HuH-7 (cell line): ENCODE measurements around the gene PTK6.
"Not testable (repeated sequence)": the region's sequence is repeated elsewhere in the genome, so short reads cannot be mapped to it uniquely, and the experiment has no call there.

Experiments
- DNase-seq: peaks from one replicate; pipeline ENCODE4 v3.0.0; 2011; ENCODE audit warnings: low spot score

Gene PTK6

DNA sequence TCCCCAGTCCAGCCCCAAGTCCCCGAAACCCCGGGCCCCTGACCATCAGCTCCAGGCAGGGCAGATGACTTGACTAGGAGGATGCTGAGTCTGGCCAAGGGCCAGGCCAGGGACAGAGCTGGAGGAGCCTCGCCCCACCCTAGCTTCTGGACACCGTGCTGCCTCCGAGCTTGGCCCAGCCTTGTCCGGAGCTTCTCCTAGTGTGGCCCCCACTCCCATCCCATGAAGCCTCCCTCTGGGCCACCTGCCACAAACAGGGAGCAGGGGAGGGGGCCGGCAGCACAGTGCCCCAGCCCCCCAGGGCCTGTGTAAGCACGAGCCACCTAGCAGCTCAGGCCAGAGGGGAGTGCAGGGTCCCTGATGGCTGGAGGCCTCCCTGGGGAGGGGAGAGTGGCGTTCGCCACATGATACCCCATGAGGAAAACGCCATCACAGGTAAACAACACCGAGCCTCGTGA is 43.6 kb downstream of the PTK6 start:
- no peak for DNase-seq

DNA sequence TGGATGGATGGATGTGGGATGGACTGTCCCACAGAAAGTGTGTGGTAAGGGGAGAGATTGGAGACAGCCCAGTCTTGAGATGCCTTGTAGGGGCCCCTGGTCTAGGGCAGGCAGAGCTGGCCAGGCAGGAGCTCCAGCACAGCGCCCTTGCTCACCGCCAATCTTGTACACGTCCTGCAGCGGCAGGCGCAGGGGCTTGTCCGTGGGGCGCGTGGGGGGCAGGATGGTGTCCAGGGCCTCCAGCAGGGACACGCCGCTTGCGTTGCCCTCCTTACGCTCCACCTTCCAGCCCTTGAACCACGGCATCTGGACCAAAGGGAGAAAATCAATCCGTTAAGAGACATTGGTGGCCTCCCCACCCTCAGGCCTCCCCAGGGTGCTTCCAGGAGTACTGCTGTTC is 44.2 kb downstream of the PTK6 start:
- DNase-seq = no peak

DNA sequence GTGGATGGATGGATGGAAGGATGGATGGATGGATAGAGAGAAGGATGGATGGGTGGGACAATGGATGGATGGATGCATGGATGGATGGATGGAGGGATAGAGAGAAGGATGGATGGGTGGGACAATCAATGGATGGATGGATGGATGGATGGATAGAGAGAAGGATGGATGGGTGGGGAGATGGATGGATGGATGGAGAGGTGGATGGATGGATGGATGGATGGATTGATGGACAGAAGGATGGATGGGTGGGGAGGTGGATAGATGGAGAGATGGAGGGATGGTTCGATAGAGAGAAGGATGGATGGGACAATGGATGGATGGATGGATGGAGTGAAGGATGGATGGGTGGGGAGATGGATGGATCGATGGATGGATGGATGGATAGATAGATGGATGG is 44.7 kb downstream of the PTK6 start:
- DNase-seq = no peak

DNA sequence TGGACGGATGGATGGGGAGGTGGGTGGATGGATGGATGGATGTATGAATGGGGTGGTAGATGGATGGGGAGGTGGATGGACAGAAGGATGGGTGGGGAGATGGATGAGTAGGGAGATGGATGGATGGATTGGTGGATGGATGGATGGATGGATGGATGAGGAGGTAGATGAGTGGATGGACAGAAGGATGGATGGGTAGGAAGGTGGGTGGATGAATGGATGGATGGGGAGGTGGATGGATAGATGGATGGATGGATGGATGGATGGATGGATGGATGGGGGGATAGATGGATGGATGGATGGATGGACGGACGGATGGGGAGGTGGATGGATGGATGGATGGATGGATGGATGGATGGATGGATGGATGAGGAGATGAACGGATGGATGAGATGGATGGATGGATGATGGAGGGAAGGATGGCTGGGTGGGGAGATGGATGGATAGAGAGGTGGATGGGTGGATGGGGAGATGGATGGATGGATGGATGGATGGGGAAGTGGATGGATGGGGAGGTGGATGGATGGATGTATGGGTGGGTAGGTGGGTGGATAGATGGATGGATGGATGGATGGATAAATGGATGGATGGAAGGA is 45.4 kb downstream of the PTK6 start:
- DNase-seq = no peak

DNA sequence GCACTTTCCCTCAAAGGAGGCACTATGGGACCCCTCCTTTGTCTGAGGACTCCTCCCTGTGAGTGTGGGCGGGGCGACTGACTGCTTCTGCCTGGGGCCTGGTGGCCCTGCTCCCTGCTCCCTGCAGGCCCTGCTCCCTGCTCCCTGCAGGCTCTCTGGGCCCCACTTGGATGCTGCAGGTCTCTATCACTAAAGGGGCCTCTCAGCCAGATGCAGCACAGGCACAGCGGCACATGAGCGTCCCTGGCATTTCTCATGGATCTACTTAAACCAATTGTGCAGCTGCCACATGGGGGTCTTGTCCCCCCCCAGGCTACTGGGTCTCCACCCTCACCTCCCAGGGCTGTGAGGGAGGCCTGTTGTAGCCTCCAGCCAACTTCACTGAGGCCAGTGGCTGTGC is 46.1 kb downstream of the PTK6 start:
- no peak for DNase-seq

DNA sequence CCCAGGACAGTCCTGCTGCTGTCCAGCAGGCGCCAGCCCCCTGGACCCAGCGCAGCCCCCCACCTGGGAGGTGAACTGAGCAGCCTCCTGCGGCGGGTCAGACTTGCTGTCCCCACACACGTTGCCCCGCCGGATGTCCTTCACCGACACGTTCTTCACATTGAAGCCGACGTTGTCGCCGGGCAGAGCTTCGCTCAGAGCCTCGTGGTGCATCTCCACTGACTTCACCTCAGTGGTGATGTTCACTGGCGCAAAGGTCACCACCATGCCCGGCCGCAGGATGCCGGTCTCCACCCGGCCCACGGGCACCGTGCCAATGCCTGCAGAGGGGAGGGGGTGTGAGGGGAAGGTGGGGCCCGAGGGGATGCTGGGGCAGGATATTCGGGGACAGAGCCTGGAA is 46.8 kb downstream of the PTK6 start:
- DNase-seq = no peak

DNA sequence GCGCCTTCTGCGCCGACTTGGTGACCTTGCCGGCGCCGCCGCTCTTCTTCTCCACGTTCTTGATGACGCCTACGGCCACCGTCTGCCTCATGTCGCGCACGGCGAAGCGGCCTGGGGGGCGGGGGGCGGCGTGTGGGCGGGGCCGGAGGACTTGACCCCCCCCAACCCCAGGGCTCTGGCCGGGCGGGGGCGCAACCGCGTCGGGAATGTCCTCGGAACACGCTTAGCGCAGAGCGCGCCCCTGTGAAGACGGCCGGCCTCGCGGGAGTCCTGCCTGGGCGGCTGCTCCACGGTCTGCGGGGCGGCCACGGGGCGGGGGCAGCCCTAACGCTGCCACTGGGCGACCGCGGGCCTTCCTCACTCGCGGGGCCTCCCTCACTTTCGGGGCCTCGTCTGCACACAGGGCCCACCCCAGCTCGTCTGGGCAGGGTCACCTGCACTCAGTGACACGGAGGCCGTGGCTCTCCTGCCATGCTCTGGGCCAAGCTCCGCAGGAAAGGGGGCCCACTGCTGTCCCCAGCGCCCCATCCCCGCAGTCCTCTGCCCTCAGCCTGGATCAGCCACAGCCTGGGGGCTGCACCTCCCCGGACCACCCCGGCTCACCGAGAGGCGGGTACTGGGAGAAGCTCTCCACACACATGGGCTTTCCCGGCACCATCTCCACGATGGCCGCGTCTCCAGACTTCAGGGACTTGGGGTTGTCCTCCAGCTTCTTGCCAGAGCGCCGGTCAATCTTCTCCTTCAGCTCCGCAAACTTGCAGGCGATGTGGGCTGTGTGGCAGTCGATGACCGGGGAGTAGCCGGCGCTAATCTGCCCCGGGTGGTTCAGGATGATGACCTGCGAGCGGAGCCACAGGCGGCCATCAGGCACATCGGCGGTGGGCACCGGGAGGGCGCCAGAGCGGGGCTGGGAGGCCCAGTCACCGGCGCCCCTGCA is 48.6 kb downstream of the PTK6 start:
- DNase-seq = no peak

DNA sequence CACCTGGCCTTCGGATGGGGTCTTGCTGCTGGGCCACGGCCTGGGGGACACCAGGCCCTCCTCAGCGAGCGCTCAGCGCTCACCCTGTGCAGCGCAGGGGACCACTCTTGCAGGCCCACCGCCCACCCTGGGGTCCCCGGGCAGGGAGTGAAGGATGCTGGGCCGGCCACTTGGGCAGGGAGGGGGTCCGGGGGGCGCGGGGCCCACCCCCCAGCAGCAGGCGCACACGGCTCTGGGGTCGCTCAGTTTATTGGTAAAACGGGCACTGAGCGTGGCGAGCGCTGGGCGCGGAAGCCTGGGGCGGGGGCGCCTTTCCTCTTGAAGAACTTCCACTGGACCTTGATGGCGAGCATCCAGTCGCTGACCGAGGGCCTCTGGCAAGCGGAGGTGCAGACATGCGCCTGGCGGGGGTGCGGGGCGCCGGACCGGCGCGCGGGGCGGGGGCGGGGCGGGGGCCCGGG is 49.4 kb downstream of the PTK6 start:
- no peak for DNase-seq

DNA sequence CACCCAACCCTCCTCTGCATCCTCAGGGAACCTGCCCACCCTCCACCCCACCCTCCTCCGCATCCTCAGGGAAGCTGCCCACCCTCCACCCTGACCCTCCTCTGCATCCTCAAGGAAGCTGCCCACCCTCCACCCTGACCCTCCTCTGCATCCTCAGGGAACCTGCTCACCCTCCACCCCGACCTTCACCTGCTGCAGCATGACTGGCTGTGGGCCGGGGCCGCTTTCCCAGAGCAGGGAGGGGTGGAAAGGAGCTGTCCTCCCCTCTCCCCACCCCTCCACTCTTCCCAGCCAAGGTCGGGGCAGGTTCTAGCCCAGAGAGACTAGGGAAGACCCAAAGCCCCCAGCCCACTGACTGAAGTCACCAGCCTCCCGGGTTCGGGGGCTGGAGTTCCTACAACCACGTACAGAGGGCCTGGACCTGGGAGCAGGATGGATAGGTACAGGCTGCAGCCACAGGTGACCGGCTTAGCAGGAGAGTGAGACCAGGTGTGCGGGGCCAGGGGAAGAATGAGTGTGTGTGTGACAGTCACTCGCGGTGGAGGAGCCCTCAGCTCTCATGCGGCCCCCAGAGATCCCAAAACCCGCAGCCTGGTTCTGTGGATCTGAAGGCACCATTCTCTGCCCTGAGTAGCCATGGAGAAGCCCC is 49.9 kb downstream of the PTK6 start:
- no peak for DNase-seq

DNA sequence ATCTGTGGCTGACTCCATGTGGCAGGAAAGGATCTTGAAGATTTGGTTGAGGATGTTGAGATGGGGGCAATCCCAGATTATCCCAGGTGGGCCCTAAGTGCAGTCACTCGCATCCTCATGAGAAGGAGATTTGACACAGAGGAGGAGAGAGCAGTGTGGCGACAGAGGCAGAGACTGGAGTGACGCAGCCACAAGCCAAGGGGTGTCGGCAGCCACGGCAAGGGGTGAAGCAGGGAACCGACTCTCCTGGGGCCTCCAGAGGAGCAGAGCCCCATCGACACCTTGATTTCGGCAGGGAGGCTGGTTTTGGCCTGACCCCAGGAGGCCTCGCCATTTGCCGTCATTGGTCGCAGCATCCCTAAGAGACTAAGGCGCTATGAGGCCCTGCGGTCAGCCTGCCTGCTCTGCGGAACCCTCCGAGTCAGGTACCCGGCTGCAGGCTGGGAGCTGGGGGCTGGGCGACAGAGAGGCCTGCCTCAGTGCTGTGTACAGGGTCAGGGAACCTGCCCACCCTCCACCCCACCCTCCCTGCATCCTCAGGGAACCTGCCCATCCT is 50.8 kb downstream of the PTK6 start:
- no peak for DNase-seq

DNA sequence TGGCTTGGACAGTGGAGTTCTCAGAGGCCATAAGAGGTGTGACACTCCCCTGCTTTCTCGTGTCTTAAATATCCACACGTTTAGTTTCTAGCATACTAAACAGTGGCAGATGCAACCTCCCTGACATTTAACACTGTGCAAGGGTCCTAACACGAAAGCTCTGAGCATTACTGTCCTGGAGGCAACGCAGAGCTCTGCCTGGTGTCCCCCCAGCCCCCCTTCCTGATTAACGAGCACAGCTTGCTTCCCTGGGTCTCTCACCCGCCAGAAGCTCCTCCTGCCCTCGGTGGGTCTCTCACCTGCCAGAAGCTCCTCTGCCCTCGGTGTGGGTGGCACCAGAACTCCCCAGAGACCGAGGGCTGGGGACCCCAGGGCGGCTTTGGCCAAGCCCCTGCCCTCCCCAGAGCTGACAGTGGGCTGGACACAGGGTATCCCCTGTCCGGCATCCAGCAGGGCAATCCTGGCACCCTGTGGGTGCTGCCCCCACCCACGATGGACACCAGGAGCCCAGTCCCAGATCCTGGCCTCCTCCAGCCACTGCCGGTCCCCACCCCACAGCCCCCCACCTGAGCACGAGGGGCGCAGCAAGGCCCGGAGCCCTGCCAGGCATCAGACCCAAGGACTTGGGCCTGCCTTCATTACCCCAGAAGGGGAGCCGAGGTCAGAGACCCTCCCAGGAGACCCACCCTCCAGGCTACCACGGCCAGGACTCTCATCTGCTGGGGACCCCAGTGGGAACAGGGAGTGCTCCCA is 52.3 kb downstream of the PTK6 start:
- no peak for DNase-seq

DNA sequence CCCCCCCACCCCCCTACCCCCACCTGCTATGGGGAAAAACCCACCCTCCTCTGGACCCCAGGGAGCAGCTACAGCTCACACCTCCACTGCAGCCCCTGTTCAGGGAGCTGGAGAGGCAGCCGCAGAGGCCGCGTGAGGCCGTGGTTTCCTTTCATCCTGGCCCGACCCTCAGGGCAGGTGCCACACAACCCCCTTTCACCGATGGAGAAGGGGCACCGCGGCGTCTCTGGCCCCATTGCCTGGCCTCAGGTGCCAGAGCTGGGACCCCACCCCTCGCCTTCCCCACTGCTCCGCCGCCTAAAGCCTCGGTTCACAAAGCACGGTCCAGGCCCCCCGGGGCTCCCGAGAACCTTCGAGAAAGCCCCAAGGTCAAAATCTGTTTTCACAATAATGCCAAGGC is 52.9 kb downstream of the PTK6 start:
- DNase-seq = no peak

DNA sequence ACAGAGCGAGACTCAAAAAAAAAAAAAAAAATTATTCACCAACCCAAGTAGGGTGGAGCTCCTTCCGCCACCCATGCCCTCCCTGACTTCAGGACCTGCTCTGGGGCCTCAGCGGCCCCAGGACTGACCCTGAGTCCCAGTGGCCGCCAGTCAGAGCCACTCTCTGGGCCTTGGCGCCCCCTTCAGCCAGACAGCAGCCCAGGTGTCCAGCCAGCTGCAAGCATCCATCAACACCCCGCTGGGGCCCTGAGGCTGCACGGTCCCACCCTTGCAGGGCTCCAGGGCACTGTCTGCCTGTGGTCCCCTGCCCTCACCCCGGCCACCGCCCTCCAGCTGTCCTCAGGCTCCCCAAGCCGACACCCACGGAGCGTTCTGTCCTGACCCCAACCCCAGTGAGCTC is 53.3 kb downstream of the PTK6 start:
- DNase-seq = peak; percentile 78

DNA sequence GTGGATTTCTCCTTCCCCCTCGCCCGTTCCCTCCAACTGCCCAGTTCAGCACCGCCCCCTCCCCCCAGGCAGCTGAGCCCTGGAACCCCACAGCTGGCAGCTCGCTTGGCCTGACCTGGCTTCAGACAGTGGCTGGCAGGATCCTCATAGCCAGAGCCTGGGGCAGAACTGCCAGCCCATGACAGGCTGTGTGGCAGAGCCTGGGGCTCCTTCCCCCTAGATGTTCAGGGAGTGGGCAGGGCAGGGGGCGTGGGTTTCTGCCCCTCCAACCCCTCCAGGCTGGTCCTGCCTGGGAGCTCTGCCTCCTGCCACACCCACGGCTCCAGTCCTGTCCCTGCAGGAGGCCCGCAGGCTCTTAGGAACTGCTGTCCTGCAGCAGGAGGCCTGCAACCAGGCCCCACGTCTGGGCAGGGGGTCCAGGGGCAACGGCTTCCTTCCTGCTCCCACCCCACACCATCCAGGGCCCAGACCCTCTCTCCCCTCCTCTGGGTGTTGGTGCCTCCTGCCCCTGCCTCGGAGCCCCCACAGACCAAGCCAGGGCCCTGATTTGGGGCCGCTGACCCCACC is 55.1 kb downstream of the PTK6 start:
- no peak for DNase-seq

DNA sequence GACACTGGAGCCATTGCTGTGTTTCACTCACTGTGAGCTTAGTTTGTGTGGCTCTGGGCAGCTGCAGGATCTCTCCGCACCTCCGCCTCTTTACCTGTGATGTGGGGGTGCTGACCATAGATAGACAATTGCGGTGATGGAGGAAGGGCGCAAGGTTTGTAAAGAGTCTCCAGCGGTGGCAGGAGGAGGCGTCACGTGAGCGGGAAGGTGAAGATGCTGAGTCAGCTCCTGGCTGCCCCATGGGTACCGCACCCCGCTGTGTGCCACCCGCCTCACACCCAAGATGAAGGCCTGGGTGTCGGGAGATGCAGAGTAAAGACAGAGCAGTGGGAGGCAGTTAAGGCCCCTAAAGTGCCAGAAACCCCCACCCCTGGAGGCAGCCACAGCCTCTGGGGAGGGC is 55.7 kb downstream of the PTK6 start:
- DNase-seq = no peak

DNA sequence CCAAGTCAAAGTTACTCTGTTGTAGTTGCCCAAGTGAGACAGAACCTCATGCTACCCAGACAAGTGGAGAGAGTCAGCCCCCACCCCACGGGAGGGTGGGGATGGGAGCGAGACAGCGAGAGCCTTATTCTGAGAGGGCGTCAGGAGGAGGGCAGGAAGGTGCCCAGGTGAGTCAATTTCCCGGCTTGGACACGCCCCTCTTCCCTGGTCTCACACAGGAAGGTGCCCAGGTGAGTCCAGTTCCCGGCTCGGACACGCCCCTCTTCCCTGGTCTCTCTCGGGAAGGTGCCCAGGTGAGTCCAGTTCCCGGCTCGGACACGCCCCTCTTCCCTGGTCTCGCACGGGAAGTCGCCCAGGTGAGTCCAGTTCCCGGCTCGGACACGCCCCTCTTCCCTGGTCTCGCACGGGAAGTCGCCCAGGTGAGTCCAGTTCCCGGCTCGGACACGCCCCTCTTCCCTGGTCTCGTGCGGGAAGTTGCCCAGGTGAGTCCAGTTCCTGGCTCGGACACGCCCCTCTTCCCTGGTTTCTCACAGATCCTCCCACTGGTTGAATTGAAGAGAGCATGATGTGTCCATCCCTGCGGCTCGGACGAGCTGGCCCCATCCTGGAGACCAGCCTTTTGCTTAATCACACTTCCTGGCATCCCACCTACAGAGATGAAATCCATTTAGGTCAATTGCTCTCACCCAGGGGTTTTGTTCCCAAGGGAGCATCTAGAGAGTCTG is 57.3 kb downstream of the PTK6 start:
- not testable (repeated sequence) for DNase-seq

DNA sequence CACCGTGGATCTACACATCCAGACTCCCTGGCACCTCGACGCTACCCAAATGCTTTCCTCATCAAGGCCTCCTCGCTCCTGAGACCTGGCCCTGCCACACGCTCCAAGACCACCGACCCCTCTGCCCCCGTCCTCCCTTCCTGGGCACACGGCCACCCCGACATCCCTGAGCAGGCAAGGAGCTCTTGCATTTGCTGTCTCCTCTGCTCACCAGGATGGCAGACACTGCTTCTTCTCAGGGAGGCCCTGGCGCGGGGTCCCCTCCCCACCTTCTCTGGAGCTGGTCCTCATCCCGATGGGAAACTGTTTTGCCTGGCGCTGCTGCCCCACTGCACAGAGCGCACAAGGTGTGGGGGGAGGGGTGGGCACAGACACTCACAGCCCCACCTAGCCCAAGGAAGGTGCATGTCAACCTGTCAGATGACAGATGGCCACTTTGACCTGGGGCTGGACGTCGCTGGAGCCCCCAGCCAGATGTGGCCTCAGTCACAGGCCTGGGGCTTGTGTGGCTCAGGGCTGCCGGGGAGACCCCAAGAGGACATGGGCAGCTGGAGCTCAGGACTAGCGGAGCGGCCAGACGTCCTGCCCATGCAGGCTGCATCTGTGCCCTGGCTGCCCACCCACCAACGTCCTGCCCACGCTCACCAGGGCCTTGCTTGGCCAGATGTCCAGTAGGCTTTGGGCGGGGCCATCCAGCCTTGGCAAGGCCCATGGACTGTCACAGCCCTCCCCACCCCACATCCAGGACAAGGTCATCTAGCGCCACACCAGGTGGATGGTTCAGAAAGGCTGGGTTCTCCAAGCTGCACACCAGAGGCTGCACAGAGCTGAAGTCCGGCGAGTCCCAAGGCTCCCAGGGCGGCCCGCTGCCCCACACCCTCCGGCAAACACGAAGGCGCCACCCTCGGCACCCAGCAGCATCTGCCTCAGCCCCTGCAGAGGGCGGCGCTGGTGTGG is 58.6 kb downstream of the PTK6 start:
- DNase-seq = no peak
